DND-41 (cell line): ENCODE results near the gene AUTS2.

Experiments
- ATAC-seq: fragments of 200-7000 bp; cut with Tn5 transposase; 3 replicates; pipeline ENCODE4 v1.9.1; 2021; ENCODE audit warnings: low read depth; ENCODE audit not compliant: insufficient read depth
- DNase-seq: peaks from one replicate; pipeline ENCODE4 v3.0.0-alpha.2; 2020
- H2AFZ ChIP-seq: 2 replicates; pipeline ENCODE4 v1.6.0; 2012; ENCODE audit warnings: low read depth, low read length
- H3K27ac ChIP-seq: 2 replicates; pipeline ENCODE4 v1.5.1; 2012; ENCODE audit warnings: low read length, inconsistent platforms
- H3K27me3 ChIP-seq: fragments of 200-600 bp; sonication (generic); 2 replicates; pipeline ENCODE4 v1.6.0; 2012; ENCODE audit warnings: low read length, mild to moderate bottlenecking, inconsistent platforms; ENCODE audit not compliant: insufficient read depth, poor library complexity
- H3K36me3 ChIP-seq: 2 replicates; pipeline ENCODE4 v1.5.1; 2012; ENCODE audit warnings: low read length, inconsistent platforms; ENCODE audit not compliant: insufficient read depth
- H3K4me1 ChIP-seq: 2 replicates; pipeline ENCODE4 v1.5.1; 2012; ENCODE audit warnings: mild to moderate bottlenecking, low read length; ENCODE audit not compliant: insufficient read depth
- H3K4me2 ChIP-seq: 2 replicates; pipeline ENCODE4 v1.6.0; 2012; ENCODE audit warnings: mild to moderate bottlenecking, moderate library complexity, low read length, inconsistent platforms; ENCODE audit not compliant: insufficient read depth
- H3K4me3 ChIP-seq, 2 experiments: fragments of 200-600 bp in 1 of 2; shearing (Covaris generic) in 1 of 2; 2 replicates each; pipeline ENCODE4 v1.5.1; 2012 to 2016; ENCODE audit warnings: inconsistent platforms in 2 of 2, low read length in 2 of 2, mild to moderate bottlenecking in 2 of 2, low read depth in 1 of 2, moderate library complexity in 1 of 2
- H3K79me2 ChIP-seq: 2 replicates; pipeline ENCODE4 v1.6.0; 2012; ENCODE audit warnings: low read length, inconsistent platforms; ENCODE audit not compliant: insufficient read depth
- H3K9ac ChIP-seq: 2 replicates; pipeline ENCODE4 v1.6.0; 2012; ENCODE audit warnings: low read depth, mild to moderate bottlenecking, inconsistent platforms, low read length, moderate library complexity
- H3K9me3 ChIP-seq: 2 replicates; pipeline ENCODE4 v1.5.1; 2012; ENCODE audit warnings: low read length, moderate library complexity, mild to moderate bottlenecking, inconsistent platforms; ENCODE audit not compliant: insufficient read depth, severe bottlenecking
- H4K20me1 ChIP-seq: 2 replicates; pipeline ENCODE4 v1.6.0; 2012; ENCODE audit warnings: low read length; ENCODE audit not compliant: insufficient read depth
- CTCF ChIP-seq: IDR thresholded peaks from 2 replicates; pipeline ENCODE4 v1.5.1; 2012; ENCODE audit warnings: borderline replicate concordance, low read length, moderate library complexity, mild to moderate bottlenecking; ENCODE audit not compliant: poor library complexity, severe bottlenecking; ENCODE audit errors: extremely low read depth
- EZH2 ChIP-seq: IDR thresholded peaks from 3 replicates; pipeline ENCODE4 v1.6.1; 2012; ENCODE audit warnings: borderline replicate concordance, low read depth, mild to moderate bottlenecking, moderate library complexity, low read length, inconsistent platforms; ENCODE audit not compliant: severe bottlenecking

The AUTS2 gene

GRCh38 chr7:70416347-70416985 is 818.2 kb downstream of the AUTS2 start:
- Histone ChIP-seq H3K36me3 (no peaks in the 10 kb centered on the region), H4K20me1 (no peaks in the 10 kb centered on the region), H2AFZ (no peak overlapping the region), H3K9ac (no peak overlapping the region), H3K4me2 (no peak overlapping the region), H3K79me2 (no peaks in the 10 kb centered on the region), H3K4me3 (no peak overlapping the region), H3K4me1 (no peaks in the 10 kb centered on the region), H3K9me3 (no peaks in the 10 kb centered on the region), H3K27ac (no peak overlapping the region), H3K27me3 (no peaks in the 10 kb centered on the region)
- no peak for ATAC-seq
- TF ChIP-seq CTCF: no peak
- no peak for TF ChIP-seq EZH2
- DNase-seq: no peak

- ATAC-seq (no peak), DNase-seq (no peak)
- Histone ChIP-seq H3K27ac (no peak overlapping the region), H3K9me3 (no peaks in the 10 kb centered on the region), H4K20me1 (no peaks in the 10 kb centered on the region), H3K4me1 (no peaks in the 10 kb centered on the region), H3K79me2 (no peaks in the 10 kb centered on the region), H3K9ac (no peak overlapping the region), H3K4me3 (no peak overlapping the region), H3K36me3 (no peaks in the 10 kb centered on the region), H3K27me3 (no peaks in the 10 kb centered on the region), H2AFZ (no peak overlapping the region), H3K4me2 (no peak overlapping the region)
- no peak for TF ChIP-seq EZH2
- no peak for TF ChIP-seq CTCF
Observed at GRCh38 chr7:70416986-70417655, 818.8 kb downstream of the AUTS2 start.

GRCh38 chr7:70419526-70420380 is 821.5 kb downstream of the AUTS2 start:
- H3K79me2 ChIP-seq: no peaks in the 10 kb centered on the region
- DNase-seq (no peak), ATAC-seq (no peak)
- no peak overlapping the region for H3K27ac ChIP-seq
- no peaks in the 10 kb centered on the region for H3K4me1 ChIP-seq
- H3K4me2 ChIP-seq: no peak overlapping the region
- H3K27me3 ChIP-seq: no peaks in the 10 kb centered on the region
- no peaks in the 10 kb centered on the region for H3K9me3 ChIP-seq
- TF ChIP-seq CTCF (no peak), EZH2 (no peak)
- no peaks in the 10 kb centered on the region for H3K36me3 ChIP-seq
- H4K20me1 ChIP-seq: no peaks in the 10 kb centered on the region
- no peak overlapping the region for H2AFZ ChIP-seq
- no peak overlapping the region for H3K9ac ChIP-seq
- no peak overlapping the region for H3K4me3 ChIP-seq
